ENCODE results near the gene ADRA1B.
"Not testable (repeated sequence)": the region's sequence is repeated elsewhere in the genome, so short reads cannot be mapped to it uniquely, and the experiment has no call there.

ADRA1B gene

GRCh38 chr5:159971931-159972461 lies 55.7 kb downstream of the ADRA1B start:
- DNase-seq, result peak; percentile 86

DNA sequence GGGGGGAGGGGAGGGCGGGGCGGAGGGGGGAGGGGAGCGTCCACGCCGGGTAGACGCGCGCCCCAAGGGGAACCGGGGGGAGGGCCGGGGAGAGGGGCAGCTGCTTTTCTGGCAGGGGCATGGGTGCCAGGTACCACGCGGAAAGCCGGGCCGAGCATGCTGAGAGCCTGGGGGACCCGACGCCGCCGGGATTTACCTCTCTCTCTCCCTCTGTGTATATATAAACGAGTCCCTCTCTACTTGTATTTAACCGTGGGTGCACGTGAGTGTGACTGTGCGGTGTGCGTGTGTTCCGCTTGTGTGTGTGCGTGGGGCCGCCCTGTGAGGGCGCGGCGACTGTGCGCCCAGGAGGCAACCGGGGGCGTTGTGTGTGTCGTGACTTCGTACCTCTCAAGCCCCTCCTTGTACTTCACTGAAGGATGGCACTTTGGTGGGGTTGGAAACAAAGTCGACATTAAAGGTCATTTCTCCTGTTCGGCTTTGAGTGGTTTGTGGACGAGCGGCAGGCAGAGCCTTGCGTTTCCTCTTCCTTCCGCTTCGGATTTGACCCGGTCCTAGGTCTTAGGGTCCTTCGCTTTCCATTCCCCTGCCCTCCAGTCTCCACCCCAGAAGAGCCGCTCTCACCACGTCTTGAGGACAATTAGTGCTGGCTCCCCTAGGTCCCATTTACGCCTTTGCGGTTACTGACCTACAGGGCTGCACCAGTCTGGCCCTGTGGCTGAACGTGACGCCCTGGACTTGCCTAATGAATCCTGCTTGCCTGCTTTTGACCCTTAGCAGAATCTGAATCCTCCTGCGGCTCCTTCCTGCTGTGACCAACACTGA lies 56.5 kb downstream of the ADRA1B start:
- DNase-seq, result peak; percentile 38

DNA sequence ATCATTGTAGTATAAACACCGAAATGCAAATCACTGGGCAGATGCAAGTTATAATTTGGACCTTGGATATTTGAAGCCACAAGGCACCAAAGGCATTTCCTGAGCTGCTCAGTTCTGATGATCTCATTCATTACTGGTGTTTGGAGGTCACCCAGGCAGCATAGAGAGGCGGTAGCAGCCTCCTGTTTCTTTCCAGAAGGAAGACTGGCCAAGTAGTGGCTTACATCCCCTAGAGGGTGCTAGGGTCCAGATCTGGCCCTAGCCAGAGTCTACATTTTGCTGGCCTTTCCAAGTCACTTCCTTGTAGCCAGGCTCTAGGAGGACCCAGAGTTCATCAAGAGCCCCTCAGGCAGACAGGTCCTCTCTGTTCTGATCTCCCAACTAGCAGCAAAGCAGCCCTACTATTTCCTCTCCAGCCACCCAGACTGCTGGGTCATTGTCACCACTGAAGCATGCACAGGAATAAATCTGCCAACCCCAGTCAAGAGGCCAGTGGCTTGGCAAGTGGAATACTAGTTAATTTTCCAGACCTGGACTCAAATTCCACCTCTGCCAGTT lies 59.3 kb downstream of the ADRA1B start:
- peak; percentile 49 for DNase-seq

GRCh38 chr5:159976921-159977320 lies 60.6 kb downstream of the ADRA1B start:
- no peak for DNase-seq

DNA sequence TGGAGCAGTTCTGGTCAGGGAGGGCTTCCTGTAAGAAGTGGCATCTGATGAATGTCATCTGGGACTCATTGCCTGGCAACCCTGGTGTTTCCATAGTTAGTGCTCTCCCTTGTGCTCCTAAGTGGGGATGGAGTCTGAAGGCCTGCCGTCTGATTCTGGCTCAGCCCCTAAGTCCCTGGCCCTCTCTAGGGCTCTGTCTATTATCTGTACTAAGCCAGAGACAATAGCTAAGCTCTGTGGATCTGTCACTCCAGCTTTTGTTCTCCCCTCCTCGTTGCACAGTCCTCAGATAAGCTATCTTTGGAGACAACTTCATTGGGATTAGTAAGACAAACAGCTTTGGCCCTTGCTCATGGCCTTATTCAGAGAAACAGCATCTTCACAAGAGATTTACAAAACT lies 62.1 kb downstream of the ADRA1B start:
- DNase-seq, result no peak

DNA sequence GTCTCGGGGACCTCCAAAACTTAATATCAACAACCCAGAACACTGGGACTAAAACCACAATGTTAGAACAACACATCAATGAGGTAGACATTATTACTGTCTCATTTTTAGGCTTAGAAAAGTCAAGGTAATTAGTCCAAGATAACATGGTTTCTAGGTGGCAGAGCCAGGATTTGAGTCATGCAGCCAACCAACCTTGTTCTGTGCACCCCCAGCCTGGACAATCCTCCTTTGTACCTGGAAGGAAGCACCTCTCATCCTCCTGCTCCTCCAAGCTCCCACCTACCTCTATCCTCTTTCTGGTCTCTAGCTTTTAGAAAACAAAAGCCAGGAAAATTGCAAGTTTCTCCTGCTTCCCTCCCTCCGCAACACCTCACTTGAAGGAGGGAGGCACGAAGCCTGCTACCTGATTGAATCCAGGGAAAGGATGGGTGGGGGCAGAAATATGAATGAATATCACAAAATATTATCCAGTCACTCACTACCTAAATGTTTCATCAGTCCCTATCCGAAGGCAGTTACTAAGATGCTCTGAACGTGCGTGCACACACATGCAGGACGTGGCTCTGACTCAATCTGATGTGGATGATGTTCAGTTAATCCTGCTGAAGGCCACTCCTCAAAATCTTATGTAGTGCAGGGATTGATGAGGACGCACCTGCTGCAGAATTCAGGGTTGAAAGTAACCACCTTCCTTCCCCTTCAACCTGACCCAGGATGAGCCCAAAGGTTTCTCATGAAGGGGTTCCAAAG lies 66.3 kb downstream of the ADRA1B start:
- no peak for DNase-seq

GRCh38 chr5:159987031-159987674 lies 70.9 kb downstream of the ADRA1B start:
- peak; percentile 97 for DNase-seq

DNA sequence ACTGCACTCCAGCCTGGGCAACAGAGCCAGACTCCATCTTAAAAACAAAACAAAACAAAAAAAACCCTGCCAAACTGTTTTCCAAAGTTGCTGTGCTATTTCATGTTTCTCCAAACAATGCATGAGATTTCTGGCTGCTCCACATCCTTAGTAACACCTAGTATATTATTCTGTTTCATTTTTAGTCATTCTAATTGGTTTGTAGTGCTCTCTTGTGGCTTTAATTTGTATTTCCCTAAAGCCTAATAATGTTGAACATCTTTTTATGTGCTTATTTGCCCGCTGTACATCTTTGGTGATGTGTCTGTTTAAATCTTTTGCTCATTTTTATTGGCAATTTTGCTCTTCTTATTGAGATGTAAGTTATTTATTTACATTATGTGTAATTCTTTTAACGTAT lies 74.2 kb downstream of the ADRA1B start:
- DNase-seq, result peak; percentile 37

DNA sequence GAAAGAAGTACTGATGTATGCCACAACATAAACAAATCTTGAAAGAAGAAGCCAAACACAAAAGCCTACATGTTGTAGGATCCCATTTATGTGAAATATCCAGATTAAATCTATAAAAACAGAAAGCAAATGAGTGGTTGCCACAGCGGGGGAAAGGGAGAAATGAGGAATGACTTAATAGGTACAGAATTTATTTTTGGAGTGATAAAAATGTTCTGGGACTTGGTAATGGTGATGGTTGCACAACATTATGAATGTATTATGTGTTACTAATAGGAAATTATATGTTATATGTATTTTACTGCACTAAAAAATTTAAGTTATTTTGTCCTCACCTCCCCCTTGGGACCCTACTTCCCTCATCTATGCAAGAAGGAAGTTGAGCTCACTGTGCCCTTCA lies 76.3 kb downstream of the ADRA1B start:
- DNase-seq, result no peak

GRCh38 chr5:159993194-159993593 lies 76.9 kb downstream of the ADRA1B start:
- no peak for DNase-seq

DNA sequence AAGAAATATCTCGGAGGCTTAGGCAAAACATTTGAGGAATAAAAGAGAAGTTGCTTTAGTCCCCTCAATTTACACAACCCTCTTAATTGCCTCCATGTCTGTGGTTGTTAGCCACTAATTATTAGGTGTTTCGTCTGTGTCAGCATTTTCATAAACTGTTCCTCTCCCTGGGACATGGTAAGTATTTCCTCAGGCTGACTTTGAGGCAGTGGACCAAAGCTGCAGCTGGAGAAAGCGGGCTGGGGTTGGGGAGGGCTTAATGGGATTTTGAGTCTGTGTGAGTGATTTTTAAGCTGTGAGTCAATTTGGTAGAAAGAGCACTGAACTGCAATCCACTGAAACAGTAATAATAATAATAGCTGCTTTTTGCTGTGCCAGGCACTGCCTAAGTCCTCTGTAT lies 79.6 kb downstream of the ADRA1B start:
- no peak for DNase-seq

DNA sequence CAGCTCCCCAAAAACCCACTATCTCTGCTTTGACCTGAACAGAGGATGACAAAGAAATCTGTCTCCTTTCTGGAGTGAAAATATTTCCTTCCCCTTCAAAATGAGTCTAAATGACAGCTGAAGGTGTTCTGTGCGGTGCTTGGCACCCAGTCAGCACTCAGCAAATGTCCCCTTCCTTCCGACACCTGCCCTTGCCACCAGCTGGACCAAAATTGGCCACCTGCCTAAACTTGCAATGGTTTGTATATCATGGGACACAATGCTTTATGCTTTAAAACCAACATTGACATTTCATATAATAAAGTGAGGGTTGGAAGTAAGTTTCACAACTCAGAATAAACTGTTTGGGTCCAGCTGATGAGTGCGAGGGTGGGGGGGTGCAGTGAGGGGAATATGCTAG lies 85.2 kb downstream of the ADRA1B start:
- peak; percentile 62 for DNase-seq

- DNase-seq, result no peak
These were observed 91.2 kb downstream of the ADRA1B start for GRCh38 chr5:160007514-160007913.

DNA sequence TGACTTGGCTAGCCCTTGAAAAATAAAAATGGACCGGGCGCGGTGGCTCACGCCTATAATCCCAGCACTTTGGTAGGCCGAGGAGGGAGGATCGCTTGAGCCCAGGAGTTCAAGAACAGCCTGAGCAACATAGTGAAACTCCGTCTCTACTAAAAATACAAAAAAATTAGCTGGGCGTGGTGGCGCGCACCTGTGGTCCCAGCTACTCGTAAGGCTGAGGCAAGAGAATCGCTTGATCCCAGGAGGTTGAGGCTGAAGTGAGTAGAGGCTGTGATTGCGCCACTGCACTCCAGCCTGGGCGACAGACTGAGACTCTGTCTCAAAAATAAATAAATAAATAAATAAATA lies 92.2 kb downstream of the ADRA1B start:
- peak; percentile 60 for DNase-seq

GRCh38 chr5:160008877-160009590 lies 92.8 kb downstream of the ADRA1B start, which contains the start of gene TTC1:
Gene TTC1 (plus strand): TSS chr5:160009139. CDS start chr5:160010529, 1,390 bp downstream.
- peak; percentile 99 for DNase-seq

- no peak for DNase-seq
These were observed 93.3 kb downstream of the ADRA1B start for GRCh38 chr5:160009591-160009989.

DNA sequence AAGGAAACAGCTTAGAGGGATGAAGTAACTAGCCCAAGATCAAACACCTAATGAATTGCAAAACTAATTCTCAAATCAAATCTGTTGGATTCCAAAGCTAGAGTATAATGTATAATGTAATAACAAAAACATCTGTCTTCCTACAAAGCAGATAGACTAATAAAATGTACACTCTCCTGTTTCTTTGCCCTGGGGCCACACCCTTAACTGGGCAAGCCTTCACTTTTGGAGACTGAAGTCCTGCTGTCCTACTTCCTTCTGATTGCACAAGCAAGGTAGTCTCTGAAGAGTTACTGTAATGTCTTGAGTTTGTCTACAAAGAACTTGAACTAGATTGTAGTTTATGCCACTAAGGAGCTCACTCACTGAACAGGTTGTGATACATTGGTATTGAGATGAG lies 95.2 kb downstream of the ADRA1B start:
- no peak for DNase-seq

GRCh38 chr5:160014197-160014596 lies 97.9 kb downstream of the ADRA1B start:
- DNase-seq, result not testable (repeated sequence)

GRCh38 chr5:160018945-160019625 lies 102.8 kb downstream of the ADRA1B start:
- DNase-seq, result no peak

GRCh38 chr5:160020266-160020770 lies 104.0 kb downstream of the ADRA1B start:
- no peak for DNase-seq

- DNase-seq, result peak; percentile 19
These were observed 104.7 kb downstream of the ADRA1B start for GRCh38 chr5:160020964-160021363.

All from DMS53 (cell line).